CD4-positive, alpha-beta memory T cell (primary cell): ENCODE results near the gene NOP58. TPM values are rescaled to one million over a fixed set of nuclear protein-coding genes. Genes with fewer than 3 reads are reported as not detected.
A peak's percentile ranks its signal among the peaks of the same experiment; 100 is the strongest.

ENCODE experiments used
- CTCF ChIA-PET: fragments of 350-600 bp; sonication (Branson Sonifier 250); formaldehyde crosslinking; loops from one replicate; lab custom pipeline; 2021; ENCODE audit warnings: inconsistent platforms; ENCODE audit not compliant: partially characterized antibody; lab: Charles Lee
- POLR2A ChIA-PET: fragments of 350-600 bp; sonication (Branson Sonifier 250); formaldehyde crosslinking; loops from one replicate; lab custom pipeline; 2021; ENCODE audit not compliant: partially characterized antibody; lab: Charles Lee
- DNase-seq, 5 donors: peaks; one replicate each; pipeline versions ENCODE4 v3.0.0 to v3.0.0-alpha.2; 2020 to 2022; ENCODE audit warnings: mixed read lengths in 1 of 5
- H3K27ac ChIP-seq: one replicate; pipeline ENCODE4 v1.7.0; 2013; ENCODE audit warnings: low read depth, low read length
- H3K27me3 ChIP-seq: 2 replicates; pipeline ENCODE4 v1.7.0; 2013; ENCODE audit warnings: mild to moderate bottlenecking, low read length, moderate library complexity; ENCODE audit not compliant: insufficient read depth
- H3K36me3 ChIP-seq: 2 replicates; pipeline ENCODE4 v1.7.0; 2013; ENCODE audit warnings: mild to moderate bottlenecking, low read length, moderate library complexity; ENCODE audit not compliant: insufficient read depth
- H3K4me1 ChIP-seq: 2 replicates; pipeline ENCODE4 v1.7.0; 2013; ENCODE audit warnings: mild to moderate bottlenecking, low read length, moderate library complexity; ENCODE audit not compliant: insufficient read depth
- H3K4me3 ChIP-seq, 2 donors: one replicate each; pipeline ENCODE4 v1.7.0; 2013; ENCODE audit warnings: low read length in 2 of 2, mild to moderate bottlenecking in 1 of 2
- H3K9me3 ChIP-seq, 2 donors: one replicate each; pipeline ENCODE4 v1.7.0; 2013; ENCODE audit warnings: low read length in 2 of 2, control low read depth in 1 of 2; ENCODE audit not compliant: control insufficient read depth in 1 of 2
- H3K27ac Mint-ChIP-seq, 7 donors: one replicate each; pipeline ENCODE4 v1.8.0; 2020 to 2021; ENCODE audit warnings: mixed read lengths in 7 of 7, mild to moderate bottlenecking in 6 of 7, inconsistent platforms in 3 of 7, moderate library complexity in 3 of 7
- H3K27me3 Mint-ChIP-seq, 2 donors: one replicate each; pipeline ENCODE4 v1.8.0; 2020 to 2021; ENCODE audit warnings: mixed read lengths in 2 of 2
- H3K36me3 Mint-ChIP-seq, 2 donors: one replicate each; pipeline ENCODE4 v1.8.0; 2020 to 2021; ENCODE audit warnings: mixed read lengths in 2 of 2, inconsistent platforms in 1 of 2, mild to moderate bottlenecking in 1 of 2
- H3K4me1 Mint-ChIP-seq, 4 donors: one replicate each; pipeline ENCODE4 v1.8.0; 2020 to 2021; ENCODE audit warnings: mixed read lengths in 4 of 4, mild to moderate bottlenecking in 1 of 4
- H3K4me3 Mint-ChIP-seq, 8 donors: one replicate each; pipeline ENCODE4 v1.8.0; 2020 to 2021; ENCODE audit warnings: mixed read lengths in 8 of 8, mild to moderate bottlenecking in 7 of 8, moderate library complexity in 6 of 8, inconsistent platforms in 3 of 8
- H3K9me3 Mint-ChIP-seq, 8 donors: one replicate each; pipeline ENCODE4 v1.8.0; 2020 to 2021; ENCODE audit warnings: mixed read lengths in 8 of 8, mild to moderate bottlenecking in 5 of 8, inconsistent platforms in 3 of 8, moderate library complexity in 1 of 8
- intact Hi-C: fragments of 100-400 bp; cut with micrococcal nuclease; formaldehyde crosslinking; loops from one replicate; pipeline ENCODE4 v1.15.1; 2023
- polyA plus RNA-seq, 2 donors: library from polyadenylated mRNA; unstranded; fragments of 300-500 nt; fragmentation: Illumina TruSeq; gene quantifications; one replicate each; pipeline ENCODE4 v1.2.3, GENCODE V29; 2021
- total RNA-seq, 2 experiments: library from RNA; stranded (reverse); gene quantifications; one replicate each; pipeline ENCODE4 v1.2.3, GENCODE V29; 2021

The NOP58 gene
- total and polyA plus RNA-seq, 4 experiments from 2014 or later: 90.6 to 123 (median 108) TPM

GRCh38 chr2:202290970-202291369, 25.4 kb downstream of the NOP58 start:
- Mint-ChIP-seq H3K9me3 (no peaks in the 10 kb centered on the region), H3K27me3 (no peaks in the 10 kb centered on the region), H3K4me3 (no peak overlapping the region), H3K36me3 (peaks cover 43 to 80% of the 10 kb centered on the region in 2 donors), H3K4me1 (peaks cover 0 to 4% (median 0%) of the 10 kb centered on the region in 4 donors), H3K27ac (peak overlapping the region in 3 of 7 donors; percentile 10 to 70 (median 11))
- DNase-seq: no peak
- Histone ChIP-seq H3K36me3 (peaks cover 67% of the 10 kb centered on the region), H3K4me1 (no peaks in the 10 kb centered on the region), H3K27ac (no peak overlapping the region), H3K27me3 (no peaks in the 10 kb centered on the region), H3K4me3 (no peak overlapping the region), H3K9me3 (no peaks in the 10 kb centered on the region)
- ChIA-PET CTCF (no interaction called here), POLR2A (no interaction called here)
- intact Hi-C loops: no loop called here

GRCh38 chr2:202299712-202300111, 34.1 kb downstream of the NOP58 start:
- intact Hi-C loops: no loop called here
- H3K4me1 ChIP-seq: no peaks in the 10 kb centered on the region
- Mint-ChIP-seq H3K27ac (peak overlapping the region in 2 of 7 donors; percentile 5 to 77), H3K9me3 (no peaks in the 10 kb centered on the region), H3K4me3 (no peak overlapping the region), H3K4me1 (peaks cover 0 to 2% (median 0%) of the 10 kb centered on the region in 4 donors), H3K36me3 (peaks cover 62 to 78% of the 10 kb centered on the region in 2 donors), H3K27me3 (no peaks in the 10 kb centered on the region)
- no peak overlapping the region for H3K27ac ChIP-seq
- DNase-seq: no peak
- ChIA-PET POLR2A (no interaction called here), CTCF (interaction anchor here (1.0 to 1.5 kb wide), 2 partner anchors 13 to 21 kb away, joined by 4 read pairs; no protein-coding TSS in a partner anchor)
- H3K9me3 ChIP-seq: no peaks in the 10 kb centered on the region
- no peak overlapping the region for H3K4me3 ChIP-seq
- H3K36me3 ChIP-seq: peaks cover 72% of the 10 kb centered on the region
- H3K27me3 ChIP-seq: no peaks in the 10 kb centered on the region

- Histone ChIP-seq H3K4me3 (no peak overlapping the region), H3K27ac (no peak overlapping the region), H3K4me1 (no peaks in the 10 kb centered on the region), H3K9me3 (no peaks in the 10 kb centered on the region), H3K36me3 (peaks cover 45% of the 10 kb centered on the region), H3K27me3 (no peaks in the 10 kb centered on the region)
- ChIA-PET CTCF (no interaction called here), POLR2A (no interaction called here)
- H3K27me3 Mint-ChIP-seq: no peaks in the 10 kb centered on the region
- no peak for DNase-seq
- intact Hi-C loops: no loop called here
- no peaks in the 10 kb centered on the region for H3K9me3 Mint-ChIP-seq
- peaks cover 39 to 71% of the 10 kb centered on the region in 2 donors for H3K36me3 Mint-ChIP-seq
- H3K4me3 Mint-ChIP-seq: no peak overlapping the region
- peaks cover 0 to 2% (median 0%) of the 10 kb centered on the region in 4 donors for H3K4me1 Mint-ChIP-seq
- H3K27ac Mint-ChIP-seq: peak overlapping the region in 1 of 7 donors; percentile 29
These were observed 40.5 kb downstream of the NOP58 start for GRCh38 chr2:202306034-202306433.

- H3K9me3 ChIP-seq: no peaks in the 10 kb centered on the region
- no peak overlapping the region for H3K27ac ChIP-seq
- no peak overlapping the region for H3K27ac Mint-ChIP-seq
- peaks cover 26 to 68% of the 10 kb centered on the region in 2 donors for H3K36me3 Mint-ChIP-seq
- peaks cover 29% of the 10 kb centered on the region for H3K36me3 ChIP-seq
- no peak overlapping the region for H3K4me3 ChIP-seq
- CTCF ChIA-PET: interaction anchor here (1.3 kb wide), 1 partner anchor 30 kb away, joined by 3 read pairs; no protein-coding TSS in a partner anchor
- no peak overlapping the region for H3K4me3 Mint-ChIP-seq
- no peak for DNase-seq
- POLR2A ChIA-PET: no interaction called here
- intact Hi-C loops: no loop called here
- no peaks in the 10 kb centered on the region for H3K27me3 Mint-ChIP-seq
- H3K9me3 Mint-ChIP-seq: no peaks in the 10 kb centered on the region
- no peaks in the 10 kb centered on the region for H3K4me1 ChIP-seq
- H3K27me3 ChIP-seq: no peaks in the 10 kb centered on the region
- no peaks in the 10 kb centered on the region for H3K4me1 Mint-ChIP-seq
These were observed 42.1 kb downstream of the NOP58 start for GRCh38 chr2:202307690-202308089.

- POLR2A ChIA-PET: interaction anchor here (0.6 kb wide), 1 partner anchor 1583 kb away, joined by 3 read pairs; no protein-coding TSS in a partner anchor
- Histone ChIP-seq H3K4me3 (no peak overlapping the region), H3K4me1 (no peaks in the 10 kb centered on the region), H3K36me3 (no peaks in the 10 kb centered on the region), H3K9me3 (no peaks in the 10 kb centered on the region), H3K27me3 (no peaks in the 10 kb centered on the region), H3K27ac (no peak overlapping the region)
- CTCF ChIA-PET: interaction anchor here (0.6 to 1.1 kb wide), 2 partner anchors 10 to 109 kb away, joined by 3 read pairs; no protein-coding TSS in a partner anchor
- Mint-ChIP-seq H3K9me3 (peaks cover 0 to 1% (median 0%) of the 10 kb centered on the region in 8 donors), H3K4me1 (no peaks in the 10 kb centered on the region), H3K27ac (no peak overlapping the region), H3K4me3 (no peak overlapping the region), H3K36me3 (peaks cover 0 to 30% of the 10 kb centered on the region in 2 donors), H3K27me3 (no peaks in the 10 kb centered on the region)
- intact Hi-C loops: no loop called here
- no peak for DNase-seq
These were observed 46.3 kb downstream of the NOP58 start for GRCh38 chr2:202311823-202312388.

- Histone ChIP-seq H3K4me1 (no peaks in the 10 kb centered on the region), H3K27ac (no peak overlapping the region), H3K4me3 (no peak overlapping the region), H3K27me3 (no peaks in the 10 kb centered on the region), H3K36me3 (no peaks in the 10 kb centered on the region), H3K9me3 (no peaks in the 10 kb centered on the region)
- H3K36me3 Mint-ChIP-seq: peaks cover 4 to 24% of the 10 kb centered on the region in 2 donors
- ChIA-PET POLR2A (interaction anchor here (1.0 kb wide), 1 partner anchor 48 kb away, joined by 3 read pairs; no protein-coding TSS in a partner anchor), CTCF (no interaction called here)
- peaks cover 0 to 1% (median 0%) of the 10 kb centered on the region in 8 donors for H3K9me3 Mint-ChIP-seq
- H3K4me1 Mint-ChIP-seq: no peaks in the 10 kb centered on the region
- H3K4me3 Mint-ChIP-seq: no peak overlapping the region
- intact Hi-C loops: no loop called here
- no peak for DNase-seq
- no peaks in the 10 kb centered on the region for H3K27me3 Mint-ChIP-seq
- peak overlapping the region in 1 of 7 donors; percentile 15 for H3K27ac Mint-ChIP-seq
These were observed 48.6 kb downstream of the NOP58 start for GRCh38 chr2:202314116-202314515.

- Mint-ChIP-seq H3K4me1 (no peaks in the 10 kb centered on the region), H3K4me3 (no peak overlapping the region), H3K36me3 (peaks cover 13 to 17% of the 10 kb centered on the region in 2 donors), H3K27ac (peak overlapping the region in 2 of 7 donors; percentile 27 to 83), H3K9me3 (peaks cover 0 to 1% (median 0%) of the 10 kb centered on the region in 8 donors), H3K27me3 (no peaks in the 10 kb centered on the region)
- POLR2A ChIA-PET: no interaction called here
- H3K9me3 ChIP-seq: no peaks in the 10 kb centered on the region
- peaks cover 3% of the 10 kb centered on the region for H3K36me3 ChIP-seq
- DNase-seq: no peak
- no peak overlapping the region for H3K27ac ChIP-seq
- H3K4me3 ChIP-seq: no peak overlapping the region
- intact Hi-C loops: no loop called here
- no peaks in the 10 kb centered on the region for H3K4me1 ChIP-seq
- CTCF ChIA-PET: no interaction called here
- no peaks in the 10 kb centered on the region for H3K27me3 ChIP-seq
These were observed 51.7 kb downstream of the NOP58 start for GRCh38 chr2:202317080-202317857.
